ENCODE results near the gene RANBP3.
"Not testable (repeated sequence)": the region's sequence is repeated elsewhere in the genome, so short reads cannot be mapped to it uniquely, and the experiment has no call there.

The RANBP3 gene

GRCh38 chr19:5874496-5874895, 103.4 kb downstream of the RANBP3 start:
- DNase-seq, result not testable (repeated sequence)

- no peak for DNase-seq
These were observed 104.2 kb downstream of the RANBP3 start for GRCh38 chr19:5873617-5874199.

- DNase-seq, result no peak
These were observed 107.0 kb downstream of the RANBP3 start for GRCh38 chr19:5870986-5871394.

GRCh38 chr19:5867201-5868136, 110.5 kb downstream of the RANBP3 start:
- DNase-seq, result no peak
